ENCODE results near the gene ETS1. TPM values are rescaled to one million over a fixed set of nuclear protein-coding genes. Genes with fewer than 3 reads are reported as not detected.

ETS1 gene
- total RNA-seq, 4 donors from 2014 or later, result 23.6 to 56.7 (median 29.2) TPM

- Histone ChIP-seq H3K36me3 (no peaks in the 10 kb centered on the region), H3K4me3 (no peak overlapping the region), H3K27me3 (no peaks in the 10 kb centered on the region), H3K9me3 (no peaks in the 10 kb centered on the region), H3K4me1 (peaks cover 0 to 10% (median 5%) of the 10 kb centered on the region in 4 donors), H3K27ac (peak overlapping the region in 2 of 4 donors; percentile 21 to 46)
- in situ Hi-C loops (cut with MboI; ENCODE audit: low pct_ligation_motif_present in 1 of 4, low pct_unique_long_range_greater_than_20kb in 1 of 4, low sequenced_read_pairs in 3 of 4) (no loop called here), intact Hi-C loops (cut with DNase I; ENCODE audit: low total_unique reads) (no loop called here)
- 76 to 83% methylated on average over 7 of the region's 7 CpGs for WGBS, 2 donors (ENCODE audit: low coverage in 1 of 2)
- TF ChIP-seq POLR2A (IDR thresholded peaks at IDR 0.05) (no peak), POLR2AphosphoS5 (IDR thresholded peaks at IDR 0.05) (peak in 2 of 3 donors; percentile 47 to 55), CTCF (IDR thresholded peaks at IDR 0.05) (no peak)
- peak; percentile 44 for DNase-seq
Observed at GRCh38 chr11:128530118-128531074, 57.0 kb downstream of the ETS1 start.

GRCh38 chr11:128528294-128528693 is 59.1 kb downstream of the ETS1 start:
- 88 to 100% methylated on average over 1 to 2 of the region's 2 CpGs for WGBS, 2 donors (ENCODE audit: low coverage in 1 of 2)
- Histone ChIP-seq H3K27ac (no peak overlapping the region), H3K9me3 (no peaks in the 10 kb centered on the region), H3K4me3 (no peak overlapping the region), H3K4me1 (peaks cover under 1 to 24% (median 3%) of the 10 kb centered on the region in 4 donors), H3K36me3 (no peaks in the 10 kb centered on the region), H3K27me3 (no peaks in the 10 kb centered on the region)
- no peak for DNase-seq
- in situ Hi-C loops (cut with MboI; ENCODE audit: low pct_ligation_motif_present in 1 of 4, low pct_unique_long_range_greater_than_20kb in 1 of 4, low sequenced_read_pairs in 3 of 4), result no loop called here
- TF ChIP-seq CTCF (IDR thresholded peaks at IDR 0.05) (no peak), POLR2AphosphoS5 (IDR thresholded peaks at IDR 0.05) (no peak), EP300 (IDR thresholded peaks at IDR 0.05; ENCODE audit: low read depth) (no peak), POLR2A (IDR thresholded peaks at IDR 0.05) (no peak)
- intact Hi-C loops (cut with DNase I; ENCODE audit: low total_unique reads), result loop anchor here (10.0 kb wide), 1 partner anchor 233 kb away; no protein-coding TSS in a partner anchor

GRCh38 chr11:128527046-128527445 is 60.3 kb downstream of the ETS1 start:
- WGBS, 2 donors (ENCODE audit: low coverage in 1 of 2), result 97% methylated on average over 2 of the region's 2 CpGs; no CpG with 5 or more reads in 1 of the 2 donors
- intact Hi-C loops (cut with DNase I; ENCODE audit: low total_unique reads), result loop anchor here (10.0 kb wide), 1 partner anchor 232 kb away; no protein-coding TSS in a partner anchor
- in situ Hi-C loops (cut with MboI; ENCODE audit: low pct_ligation_motif_present in 1 of 4, low pct_unique_long_range_greater_than_20kb in 1 of 4, low sequenced_read_pairs in 3 of 4), result no loop called here
- Histone ChIP-seq H3K4me3 (no peak overlapping the region), H3K9me3 (no peaks in the 10 kb centered on the region), H3K36me3 (no peaks in the 10 kb centered on the region), H3K4me1 (peaks cover 4 to 31% (median 7%) of the 10 kb centered on the region in 4 donors), H3K27ac (no peak overlapping the region), H3K27me3 (no peaks in the 10 kb centered on the region)
- no peak for DNase-seq
- no peak for TF ChIP-seq EP300 (IDR thresholded peaks at IDR 0.05; ENCODE audit: low read depth)
- no peak for TF ChIP-seq POLR2AphosphoS5 (IDR thresholded peaks at IDR 0.05)
- TF ChIP-seq POLR2A (IDR thresholded peaks at IDR 0.05), result no peak
- no peak for TF ChIP-seq CTCF (IDR thresholded peaks at IDR 0.05)

GRCh38 chr11:128525411-128526243 is 61.7 kb downstream of the ETS1 start:
- 10 to 36% methylated on average over 1 of the region's 1 CpG for WGBS, 2 donors (ENCODE audit: low coverage in 1 of 2)
- peaks cover 8 to 40% (median 9%) of the 10 kb centered on the region in 4 donors for H3K4me1 ChIP-seq
- in situ Hi-C loops (cut with MboI; ENCODE audit: low pct_ligation_motif_present in 1 of 4, low pct_unique_long_range_greater_than_20kb in 1 of 4, low sequenced_read_pairs in 3 of 4) (no loop called here), intact Hi-C loops (cut with DNase I; ENCODE audit: low total_unique reads) (loop anchor here (10.0 kb wide), 1 partner anchor 231 kb away; no protein-coding TSS in a partner anchor)
- no peaks in the 10 kb centered on the region for H3K9me3 ChIP-seq
- H3K36me3 ChIP-seq, result no peaks in the 10 kb centered on the region
- DNase-seq, result no peak
- H3K27ac ChIP-seq, result peak overlapping the region; percentile 32 to 92 (median 48)
- H3K4me3 ChIP-seq, result no peak overlapping the region
- peak; percentile 24 for TF ChIP-seq POLR2A (IDR thresholded peaks at IDR 0.05)
- TF ChIP-seq CTCF (IDR thresholded peaks at IDR 0.05), result no peak
- TF ChIP-seq POLR2AphosphoS5 (IDR thresholded peaks at IDR 0.05), result peak in 1 of 3 donors; percentile 6
- no peak for TF ChIP-seq EP300 (IDR thresholded peaks at IDR 0.05; ENCODE audit: low read depth)
- H3K27me3 ChIP-seq, result no peaks in the 10 kb centered on the region

All from transverse colon (tissue), 4 donors.